Endothelial cell of umbilical vein (primary cell): ENCODE results near the gene MRPL58.
"Not testable (repeated sequence)": the region's sequence is repeated elsewhere in the genome, so short reads cannot be mapped to it uniquely, and the experiment has no call there.

Source experiments
- CTCF ChIP-seq, 2 donors: IDR thresholded peaks; 1 replicate in 1 of 2; 2 replicates in 1 of 2; pipeline ENCODE4 v1.5.1; 2011; ENCODE audit warnings: low read length in 2 of 2, mild to moderate bottlenecking in 2 of 2, moderate library complexity in 2 of 2, control low read depth in 1 of 2, inconsistent platforms in 1 of 2, low read depth in 1 of 2; ENCODE audit not compliant: insufficient read depth in 1 of 2; ENCODE audit errors: extremely low read depth in 1 of 2
- POLR2AphosphoS5 ChIP-seq: IDR thresholded peaks from 2 replicates; pipeline ENCODE4 v1.6.1; 2012; ENCODE audit warnings: low read depth, mild to moderate bottlenecking, control low read depth, low read length, moderate library complexity; ENCODE audit not compliant: insufficient read depth

- TF ChIP-seq CTCF (IDR thresholded peaks at IDR 0.05; ENCODE audit: extremely low read depth in 1 of 2, insufficient read depth in 1 of 2, low read depth in 1 of 2, low read length in 2 of 2); POLR2AphosphoS5: not testable (repeated sequence)
Measured at GRCh38 chr17:75045946-75046406, 33.5 kb downstream of the MRPL58 start.
